MCF 10A (cell line): ENCODE data around the gene ANO2. TPM values are rescaled to one million over a fixed set of nuclear protein-coding genes. Genes with fewer than 3 reads are reported as not detected.

Experiments used
- BruUV-seq: library from RNA; stranded (reverse); fragments of 400-500 nt; replicated peaks from 2 replicates; lab custom pipeline; 2021; lab: Mats Ljungman, UMichigan
- CTCF ChIA-PET: fragments of 300-600 bp; sonication (Branson Sonifier 250); formaldehyde crosslinking; extraction: SDS; loops from one replicate; lab custom pipeline; 2021; ENCODE audit warnings: antibody characterized with exemption, inconsistent platforms; lab: Yijun Ruan, JAX
- POLR2A ChIA-PET: fragments of 300-600, 350-650 bp; sonication (Branson Sonifier 250); formaldehyde crosslinking; extraction: SDS; loops from one replicate; lab custom pipeline; 2020; ENCODE audit warnings: antibody characterized with exemption, inconsistent platforms; lab: Yijun Ruan, JAX
- DNase-seq: peaks from one replicate; pipeline ENCODE4 v3.0.0-alpha.2; 2018; ENCODE audit not compliant: unreplicated experiment
- H3K27ac Mint-ChIP-seq: one replicate; pipeline ENCODE4 v1.8.0; 2022; ENCODE audit warnings: mild to moderate bottlenecking, low read depth, mixed read lengths; ENCODE audit not compliant: unreplicated experiment
- H3K27me3 Mint-ChIP-seq: one replicate; pipeline ENCODE4 v1.8.0; 2022; ENCODE audit warnings: mixed read lengths; ENCODE audit not compliant: insufficient read depth, unreplicated experiment
- H3K36me3 Mint-ChIP-seq: one replicate; pipeline ENCODE4 v1.8.0; 2022; ENCODE audit warnings: mild to moderate bottlenecking, moderate library complexity, mixed read lengths; ENCODE audit not compliant: insufficient read depth, unreplicated experiment
- H3K4me1 Mint-ChIP-seq: one replicate; pipeline ENCODE4 v1.8.0; 2022; ENCODE audit warnings: mixed read lengths; ENCODE audit not compliant: insufficient read depth, unreplicated experiment
- H3K4me3 Mint-ChIP-seq: one replicate; pipeline ENCODE4 v1.8.0; 2022; ENCODE audit warnings: mild to moderate bottlenecking, moderate library complexity, mixed read lengths; ENCODE audit not compliant: unreplicated experiment
- H3K9me3 Mint-ChIP-seq: one replicate; pipeline ENCODE4 v1.8.0; 2022; ENCODE audit warnings: mixed read lengths; ENCODE audit not compliant: unreplicated experiment
- CTCF ChIP-seq: fragments of 200-600 bp; IDR thresholded peaks from one replicate; pipeline ENCODE4 v1.8.0; 2022; ENCODE audit warnings: antibody characterized with exemption, mild to moderate bottlenecking; ENCODE audit not compliant: unreplicated experiment
- intact Hi-C: fragments of 100-400 bp; cut with micrococcal nuclease; formaldehyde crosslinking; loops from 2 replicates; pipeline ENCODE4 v1.14.1; 2022
- total RNA-seq: library from RNA; stranded (reverse); gene quantifications from 2 replicates; pipeline ENCODE4 v1.2.3, GENCODE V29; 2022

The ANO2 gene
- total RNA-seq, 1 experiment from 2014 or later, result not detected

- no peak overlapping the region for H3K27ac Mint-ChIP-seq
- DNase-seq, result no peak
- H3K36me3 Mint-ChIP-seq, result peaks cover 4% of the 10 kb centered on the region
- ChIA-PET CTCF (interaction anchor here (0.8 kb wide), 1 partner anchor 26 kb away, joined by 3 read pairs; no protein-coding TSS in a partner anchor), POLR2A (no interaction called here)
- intact Hi-C loops, result no loop called here
- H3K27me3 Mint-ChIP-seq, result no peaks in the 10 kb centered on the region
- no TSS peak for BruUV-seq
- peaks cover 41% of the 10 kb centered on the region for H3K9me3 Mint-ChIP-seq
- H3K4me1 Mint-ChIP-seq, result no peaks in the 10 kb centered on the region
- TF ChIP-seq CTCF, result no peak
- no peak overlapping the region for H3K4me3 Mint-ChIP-seq
These were observed 127.8 kb downstream of the ANO2 start for GRCh38 chr12:5817246-5817645.

GRCh38 chr12:5809586-5809985, 135.5 kb downstream of the ANO2 start:
- no peak for TF ChIP-seq CTCF
- CTCF ChIA-PET, result interaction anchor here (0.6 kb wide), 1 partner anchor 12 kb away, joined by 3 read pairs; no protein-coding TSS in a partner anchor
- Mint-ChIP-seq H3K27me3 (no peaks in the 10 kb centered on the region), H3K4me1 (no peaks in the 10 kb centered on the region), H3K4me3 (no peak overlapping the region), H3K36me3 (no peaks in the 10 kb centered on the region), H3K9me3 (peaks cover 43% of the 10 kb centered on the region), H3K27ac (no peak overlapping the region)
- intact Hi-C loops, result no loop called here
- POLR2A ChIA-PET, result no interaction called here
- no peak for DNase-seq
- BruUV-seq, result no TSS peak

GRCh38 chr12:5808981-5809380, 136.1 kb downstream of the ANO2 start:
- no TSS peak for BruUV-seq
- H3K4me1 Mint-ChIP-seq, result no peaks in the 10 kb centered on the region
- no peak overlapping the region for H3K4me3 Mint-ChIP-seq
- H3K36me3 Mint-ChIP-seq, result no peaks in the 10 kb centered on the region
- H3K27ac Mint-ChIP-seq, result no peak overlapping the region
- TF ChIP-seq CTCF, result no peak
- intact Hi-C loops, result no loop called here
- CTCF ChIA-PET, result no interaction called here
- no peaks in the 10 kb centered on the region for H3K27me3 Mint-ChIP-seq
- H3K9me3 Mint-ChIP-seq, result peaks cover 37% of the 10 kb centered on the region
- DNase-seq, result peak; percentile 40
- POLR2A ChIA-PET, result no interaction called here

- Mint-ChIP-seq H3K27ac (no peak overlapping the region), H3K4me3 (no peak overlapping the region), H3K27me3 (no peaks in the 10 kb centered on the region), H3K4me1 (no peaks in the 10 kb centered on the region), H3K9me3 (peaks cover 25% of the 10 kb centered on the region), H3K36me3 (no peaks in the 10 kb centered on the region)
- TF ChIP-seq CTCF, result no peak
- DNase-seq, result no peak
- BruUV-seq, result no TSS peak
- intact Hi-C loops, result no loop called here
- ChIA-PET POLR2A (no interaction called here), CTCF (no interaction called here)
These were observed 137.4 kb downstream of the ANO2 start for GRCh38 chr12:5807514-5808219.
